ENCODE data around the gene ZNF436.

ZNF436 gene

DNA sequence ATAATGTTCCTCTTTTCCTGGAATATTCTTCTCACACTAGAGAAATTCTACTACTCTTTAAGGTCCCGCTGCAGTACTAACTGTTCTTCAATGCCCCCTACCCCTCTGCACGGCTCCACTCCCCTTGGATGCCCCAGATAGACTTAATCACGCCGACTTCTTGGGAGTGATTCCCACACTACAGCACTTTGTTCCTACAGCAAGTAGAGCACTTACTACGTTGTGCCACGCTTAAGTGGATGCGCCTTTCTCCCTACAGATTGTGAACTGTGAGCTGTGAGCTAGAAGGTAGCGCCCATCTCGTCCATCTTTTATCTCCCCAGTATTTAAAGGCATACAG lies 2.2 kb downstream of the ZNF436 start:
- DNase-seq: no peak

DNA sequence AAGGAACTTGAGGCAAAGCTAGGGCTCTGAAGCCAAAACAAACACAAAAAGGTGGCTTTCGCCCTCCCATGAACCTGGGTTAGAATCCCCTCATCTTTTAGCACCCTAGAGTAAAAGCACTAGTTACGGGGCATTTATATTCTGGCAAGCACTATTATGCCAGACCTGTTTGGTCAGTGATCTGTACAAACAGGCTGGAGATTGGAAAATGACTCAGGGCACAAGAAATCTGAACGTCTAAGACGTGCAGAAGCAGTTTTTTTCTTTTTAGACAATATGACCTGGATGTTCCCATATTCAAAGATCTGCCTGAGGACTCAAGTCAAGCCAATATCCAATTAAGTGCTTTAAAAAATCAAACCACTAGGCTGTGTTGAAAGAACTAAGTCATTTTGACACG lies 3.0 kb downstream of the ZNF436 start:
- DNase-seq: no peak

DNA sequence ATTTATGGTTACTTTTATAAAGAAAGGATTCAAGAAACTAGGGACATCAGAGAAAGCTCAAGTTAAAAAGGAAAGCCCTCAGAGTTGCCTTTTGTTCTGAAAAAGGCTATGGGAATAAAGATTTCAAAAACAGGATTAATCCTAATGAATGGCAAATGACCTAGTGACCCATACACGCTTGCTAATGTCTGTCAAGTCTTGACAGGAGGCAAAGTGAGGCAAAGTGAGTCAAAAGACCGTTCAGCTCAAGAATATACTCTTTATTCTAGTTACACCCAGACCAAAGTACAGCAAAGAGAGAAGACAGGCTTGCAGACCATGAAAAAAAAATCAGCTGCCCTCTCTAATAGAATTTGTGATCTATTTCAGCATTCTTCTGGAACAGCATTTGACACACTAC lies 3.5 kb downstream of the ZNF436 start:
- no peak for DNase-seq

DNA sequence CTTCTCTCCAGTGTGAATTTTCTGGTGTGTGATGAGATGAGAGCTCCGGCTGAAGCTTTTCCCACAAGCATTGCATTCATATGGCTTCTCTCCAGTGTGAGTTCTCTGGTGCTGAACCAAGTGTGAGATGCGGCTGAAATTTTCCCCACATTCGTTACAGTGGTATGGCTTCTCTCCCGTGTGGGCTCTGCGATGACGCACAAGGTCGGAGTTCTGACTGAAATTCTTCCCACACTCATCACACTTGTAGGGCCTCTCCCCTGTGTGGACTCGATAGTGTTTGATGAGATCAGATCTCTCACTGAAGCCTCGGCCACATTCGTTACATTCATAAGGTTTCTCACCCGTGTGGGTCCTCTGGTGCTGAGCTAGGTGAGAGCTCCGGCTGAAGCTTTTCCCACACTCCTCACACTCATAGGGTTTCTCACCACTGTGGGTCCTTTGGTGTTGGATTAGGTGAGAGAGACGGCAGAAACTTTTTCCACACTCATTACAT lies 7.4 kb downstream of the ZNF436 start:
- no peak for DNase-seq

DNA sequence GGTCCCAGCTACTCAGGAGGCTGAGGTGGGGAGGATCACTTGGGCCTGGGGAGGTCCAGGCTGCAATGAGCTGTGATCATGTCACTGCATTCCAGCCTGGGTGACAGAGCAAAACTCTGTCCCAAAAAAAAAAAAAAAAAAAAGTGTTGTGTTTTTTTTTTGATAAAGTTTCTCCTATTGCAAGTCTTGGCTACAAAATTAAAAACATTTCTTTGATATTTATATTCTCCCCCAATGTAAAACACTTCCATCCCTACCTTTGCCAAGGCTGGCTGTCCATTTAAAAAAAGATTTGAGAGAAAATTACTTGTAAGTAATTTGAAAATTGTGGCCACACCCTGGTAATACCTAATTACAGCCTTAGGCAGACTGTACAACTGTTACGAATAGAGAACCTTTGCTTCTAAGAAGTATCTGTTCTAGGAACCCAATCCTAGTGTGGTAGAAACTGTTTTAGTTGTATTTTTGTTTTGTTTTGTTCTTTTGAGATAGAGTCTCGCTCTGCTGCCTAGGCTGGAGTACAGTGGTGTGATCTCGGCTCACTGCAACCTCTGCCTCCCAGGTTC lies 11.2 kb downstream of the ZNF436 start:
- DNase-seq: no peak

DNA sequence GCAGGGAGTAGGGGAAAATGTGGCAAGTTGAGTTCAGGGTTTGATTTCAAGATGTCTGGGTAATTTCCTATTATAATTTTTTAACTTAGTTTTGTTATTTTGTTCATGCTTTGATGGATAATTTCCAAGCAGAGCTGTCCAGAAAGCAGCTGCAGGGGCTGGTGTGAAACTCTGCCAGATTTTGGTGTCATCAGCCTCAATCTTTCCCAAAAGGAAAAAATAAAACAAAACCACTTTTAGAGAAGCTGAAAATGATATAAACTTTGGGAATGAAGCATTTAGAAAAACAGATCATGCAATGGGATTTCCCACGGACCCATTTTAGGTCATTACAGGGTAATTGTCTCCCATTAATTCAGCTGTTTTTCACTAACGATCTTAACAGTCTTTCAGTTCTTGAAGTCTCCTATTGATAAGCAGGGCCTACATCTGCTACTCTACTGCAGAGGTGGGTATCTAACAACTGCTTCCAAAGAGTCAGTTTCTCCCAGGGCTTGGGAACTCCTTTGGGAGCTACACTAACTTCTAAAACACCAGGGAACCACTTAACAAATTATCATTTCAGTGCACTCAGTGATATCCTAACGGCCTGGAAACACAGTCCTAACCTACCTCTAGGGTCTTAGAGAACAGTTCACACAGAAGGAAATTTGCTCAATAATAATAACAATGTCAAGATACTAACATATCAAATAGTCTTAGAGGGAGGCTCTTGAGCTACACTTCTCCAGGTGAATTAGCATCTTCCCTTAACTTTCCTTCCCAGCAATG lies 12.3 kb downstream of the ZNF436 start:
- no peak for DNase-seq

DNA sequence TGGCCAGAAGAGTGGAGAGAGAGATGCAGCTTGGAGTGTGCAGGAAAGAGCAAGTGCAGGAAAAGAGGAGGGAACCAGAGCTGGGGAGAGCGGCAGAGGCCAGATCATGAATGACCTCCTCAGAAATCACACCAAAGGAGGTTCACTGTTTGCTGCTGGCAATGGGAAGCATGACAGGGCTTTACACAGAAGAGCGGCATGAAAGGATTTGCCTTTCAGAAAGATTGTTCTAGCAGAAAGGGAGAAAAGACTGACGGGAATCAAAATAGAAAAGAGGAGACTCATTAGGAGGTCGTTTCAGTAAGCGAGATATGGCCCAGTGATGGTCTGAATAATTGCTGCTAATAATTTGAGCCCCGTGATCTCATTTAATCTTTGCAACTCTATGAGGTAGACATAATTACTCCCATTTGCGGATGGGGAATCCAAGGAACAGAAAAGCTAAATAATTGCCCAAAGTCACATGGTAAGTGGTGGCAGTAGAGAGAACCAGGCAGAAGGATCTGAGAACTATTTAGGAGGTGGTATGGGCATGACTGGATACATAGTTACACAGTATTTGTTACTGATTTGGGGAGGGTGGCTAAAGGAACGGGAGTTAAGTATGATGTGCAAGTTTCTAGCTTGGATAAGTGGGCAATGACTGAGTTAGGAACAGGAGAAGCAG lies 13.0 kb downstream of the ZNF436 start:
- peak in 16 of 51 donors; percentile 6 to 66 (median 24) for DNase-seq

DNA sequence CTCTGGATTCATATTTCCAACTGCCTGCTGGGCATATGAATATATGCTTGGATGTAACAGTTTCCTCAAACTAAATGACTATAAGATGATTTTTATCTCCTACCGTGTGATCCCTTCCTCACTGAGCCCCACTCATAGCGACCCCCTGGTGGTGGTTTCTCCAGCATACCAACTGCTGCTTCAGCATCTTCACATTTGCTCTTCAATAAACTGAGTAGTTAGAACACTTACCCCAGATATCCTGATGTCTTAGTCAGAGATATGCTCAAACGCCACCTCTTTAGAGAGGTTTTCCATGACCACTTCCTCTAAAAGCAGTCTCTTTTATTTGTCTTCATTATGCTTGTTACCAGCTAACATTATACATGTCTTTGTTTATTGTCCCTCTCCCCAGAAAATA lies 15.4 kb downstream of the ZNF436 start:
- DNase-seq: no peak

DNA sequence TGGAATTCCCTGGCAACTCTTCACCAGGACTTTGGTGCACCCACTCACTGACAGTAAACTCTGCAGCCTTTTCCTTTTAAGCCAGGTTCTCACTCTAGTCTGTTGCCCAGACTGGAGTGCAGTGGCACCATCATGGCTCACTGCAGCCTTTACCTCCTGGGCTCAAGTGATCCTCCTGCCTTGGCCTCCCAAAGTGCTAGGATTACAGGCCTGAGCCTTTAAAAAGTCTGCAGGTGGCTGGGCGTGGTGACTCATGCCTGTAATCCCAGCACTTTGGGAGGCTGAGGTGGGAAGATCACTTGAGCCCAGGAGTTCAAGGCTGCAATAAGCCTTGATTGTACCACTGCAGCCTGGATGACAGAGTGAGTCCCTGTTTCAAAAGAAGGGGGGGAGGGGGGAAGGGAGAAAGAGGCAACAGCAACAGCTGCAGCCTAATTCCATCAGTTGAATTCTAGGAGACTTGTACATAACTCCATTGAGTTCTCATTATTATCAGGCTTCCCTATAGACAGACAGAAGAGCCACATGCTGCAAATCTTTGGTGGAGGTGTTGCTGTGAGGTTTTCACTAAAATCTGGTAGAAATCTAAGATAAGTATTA lies 17.4 kb downstream of the ZNF436 start:
- no peak for DNase-seq

DNA sequence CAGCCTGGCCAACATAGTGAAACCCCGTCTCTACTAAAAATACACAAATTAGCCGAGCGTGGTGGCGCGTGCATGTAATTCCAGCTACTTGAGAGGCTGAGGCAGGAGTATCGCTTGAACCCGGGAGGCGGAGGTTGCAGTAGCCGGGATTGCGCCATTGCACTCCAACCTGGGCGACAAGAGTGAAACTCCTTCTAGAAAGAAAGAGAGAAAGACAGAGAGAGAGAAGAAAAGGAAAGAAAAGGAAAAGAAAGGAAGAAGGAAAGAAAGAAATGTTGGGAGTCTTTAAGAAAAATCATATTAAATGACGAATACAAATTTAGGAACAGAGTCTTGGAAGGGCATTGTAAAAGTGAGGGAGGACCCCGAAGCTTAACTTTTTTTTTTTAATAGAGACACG lies 23.7 kb downstream of the ZNF436 start:
- DNase-seq: no peak

DNA sequence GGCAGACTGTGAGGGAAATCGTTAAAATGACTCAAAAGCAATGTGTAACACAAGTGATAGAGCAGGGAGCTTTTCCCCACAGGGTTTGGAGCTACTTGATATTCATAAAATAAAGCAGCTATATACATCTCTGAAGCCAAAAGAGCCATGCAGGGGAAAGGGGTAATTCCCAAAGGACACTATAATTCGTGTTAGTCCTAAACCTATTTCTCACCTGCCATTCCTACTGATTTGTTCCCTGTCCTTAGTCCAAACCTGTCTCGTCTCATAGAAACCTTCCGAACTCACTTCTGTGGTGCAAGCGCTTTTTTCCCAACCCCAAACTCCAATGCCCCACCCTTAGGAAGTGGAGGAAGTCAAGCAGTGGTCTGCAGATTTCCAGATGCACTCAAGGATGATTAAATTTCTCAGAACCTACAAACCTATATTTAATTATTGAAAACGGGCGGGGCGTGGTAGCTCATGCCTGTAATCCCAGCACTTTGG lies 24.6 kb downstream of the ZNF436 start:
- peak in 1 of 51 donors; percentile 79 for DNase-seq

DNA sequence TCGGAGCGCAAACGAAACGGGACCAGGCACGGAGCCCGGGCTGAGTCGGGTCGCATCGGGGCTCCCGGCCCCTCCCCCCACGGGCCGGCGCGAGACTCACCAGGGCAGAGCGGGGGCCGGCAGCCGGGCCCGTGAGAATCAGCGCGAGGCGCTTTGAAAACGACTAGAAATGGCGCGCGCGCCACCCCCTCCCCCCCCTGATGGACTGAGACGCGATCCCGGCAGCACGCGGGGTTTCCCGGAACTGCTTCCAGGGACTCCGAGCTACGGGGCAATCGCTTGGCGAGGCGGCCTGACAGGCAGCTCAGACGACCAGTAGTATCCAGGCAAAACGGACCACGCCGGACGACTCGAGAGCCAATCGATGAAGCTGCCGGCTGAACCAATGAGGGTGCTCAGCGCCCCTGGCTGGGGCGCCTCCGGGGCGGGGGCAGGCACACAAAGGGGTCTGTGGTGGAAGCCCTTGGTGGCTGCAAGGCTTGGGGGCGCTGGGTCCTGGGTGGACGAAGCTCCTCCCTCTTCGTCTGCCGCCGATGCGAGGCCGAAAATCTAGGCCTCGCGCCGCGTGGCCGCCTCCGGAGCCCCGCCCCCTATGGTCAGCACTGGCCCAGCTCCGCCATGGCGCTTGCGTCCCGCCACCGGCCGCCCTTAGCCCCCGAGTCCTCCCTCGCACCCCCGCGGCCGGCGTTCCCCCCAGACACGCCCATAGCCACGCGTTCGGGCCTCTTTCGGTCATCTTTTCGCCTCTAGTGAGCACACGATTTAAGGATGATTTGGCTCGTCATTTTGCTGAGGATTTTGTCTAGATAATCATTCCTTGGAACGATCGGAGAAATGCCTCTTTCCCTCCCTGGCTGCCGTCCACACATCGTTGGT lies 25.3 kb downstream of the ZNF436 start, which contains the start of gene HNRNPR:
Gene HNRNPR, minus strand, starts transcription at position 174 of the 876 bp plus-strand sequence. CDS start 3,276 bp downstream, outside the sequence.
- peak; percentile 89 to 100 (median 99) for DNase-seq

DNA sequence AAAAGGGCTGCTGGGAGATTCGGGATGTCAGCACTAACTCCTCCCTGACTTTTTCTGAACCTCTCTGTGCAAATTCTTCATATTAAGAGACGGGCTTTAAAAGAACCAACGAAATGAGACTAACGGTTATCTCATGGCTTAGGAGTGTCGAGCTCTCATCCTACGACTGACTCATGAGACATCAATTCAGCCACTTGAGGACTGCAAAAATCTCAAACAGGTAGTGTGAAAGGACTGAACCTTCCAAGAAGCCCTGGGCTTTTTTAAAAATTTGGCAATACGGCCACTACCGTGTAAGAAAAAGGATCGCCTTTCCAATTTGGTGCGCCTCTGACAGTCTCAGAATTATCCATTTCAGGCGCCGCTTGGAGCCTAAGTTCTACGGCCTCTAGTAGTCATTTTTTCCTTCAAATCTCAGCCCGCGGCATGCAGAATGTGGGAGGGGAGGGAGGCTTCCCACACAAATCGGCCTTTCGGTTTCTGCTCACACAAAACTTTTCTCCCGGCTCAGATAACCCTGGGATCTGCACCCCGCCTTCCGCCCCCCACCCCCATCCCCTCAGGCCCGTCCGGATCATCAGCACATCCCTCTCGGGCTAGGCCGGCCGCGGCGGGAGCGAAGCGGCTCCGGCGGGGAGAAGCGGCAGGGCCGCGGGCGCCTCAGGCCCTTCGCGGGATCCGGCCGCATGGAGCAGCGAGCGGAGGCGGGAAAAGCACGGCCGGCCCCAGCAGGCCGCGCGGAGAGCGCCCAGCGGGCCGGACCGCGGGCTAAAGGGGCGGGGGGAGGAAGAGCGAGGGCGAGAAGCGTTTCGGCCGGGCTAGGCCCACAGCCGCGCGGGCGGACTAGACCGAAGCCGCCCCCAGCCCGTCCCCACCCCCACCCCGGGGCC lies 26.2 kb downstream of the ZNF436 start:
- DNase-seq: peak in 17 of 51 donors; percentile 10 to 65 (median 43)

DNA sequence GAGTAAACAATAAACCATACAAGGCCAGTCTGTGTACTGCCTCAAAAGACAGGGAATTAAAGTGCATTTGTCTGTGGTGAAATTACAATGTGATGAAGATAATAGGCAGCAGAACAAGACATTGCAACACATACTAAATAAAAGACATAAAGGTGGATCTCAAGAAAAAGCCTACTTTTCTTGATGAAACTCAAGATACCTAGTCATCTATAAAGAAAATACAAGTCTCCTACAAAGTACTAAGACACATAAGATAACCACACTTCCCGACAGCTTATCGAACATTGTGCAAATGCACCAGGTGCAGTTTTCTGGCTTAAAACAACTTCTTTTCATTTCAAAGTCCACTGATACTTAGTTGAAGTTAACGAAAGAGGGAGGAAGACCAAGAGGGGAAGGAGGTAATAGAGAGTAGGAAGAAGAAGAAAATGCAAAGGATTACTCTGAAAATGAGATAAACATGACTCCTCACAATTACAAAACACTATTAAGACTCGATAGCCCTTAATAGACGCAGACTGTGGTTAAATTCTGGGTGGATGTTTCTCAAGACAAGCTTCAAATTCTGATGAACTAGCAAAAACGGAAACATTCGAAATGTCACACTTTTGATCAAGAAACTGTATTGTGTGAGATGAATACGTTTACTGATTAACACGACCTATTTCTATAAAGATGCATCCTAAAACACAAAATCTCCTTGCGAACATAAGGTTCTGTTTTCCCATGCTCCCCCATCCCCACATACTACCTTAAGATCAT lies 27.5 kb downstream of the ZNF436 start:
- no peak for DNase-seq

DNA sequence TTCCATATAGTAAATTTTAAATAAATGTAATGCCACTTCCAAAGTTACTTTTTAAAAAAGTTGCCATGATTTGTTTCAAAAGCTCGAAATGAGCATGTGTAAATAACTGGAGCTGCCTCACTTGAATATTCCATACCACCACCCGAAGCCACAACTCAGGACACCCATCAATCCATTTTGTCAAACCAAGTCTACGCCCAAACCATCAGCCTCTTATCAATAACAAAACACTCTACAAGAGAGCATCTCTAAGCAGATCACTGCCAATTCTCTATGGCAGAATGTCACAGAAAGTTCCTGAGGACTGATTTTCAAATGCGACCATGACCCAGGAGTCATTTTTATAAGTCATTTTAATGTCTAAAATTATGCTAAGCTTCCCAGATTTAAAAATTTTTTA lies 30.0 kb downstream of the ZNF436 start:
- DNase-seq: no peak

DNA sequence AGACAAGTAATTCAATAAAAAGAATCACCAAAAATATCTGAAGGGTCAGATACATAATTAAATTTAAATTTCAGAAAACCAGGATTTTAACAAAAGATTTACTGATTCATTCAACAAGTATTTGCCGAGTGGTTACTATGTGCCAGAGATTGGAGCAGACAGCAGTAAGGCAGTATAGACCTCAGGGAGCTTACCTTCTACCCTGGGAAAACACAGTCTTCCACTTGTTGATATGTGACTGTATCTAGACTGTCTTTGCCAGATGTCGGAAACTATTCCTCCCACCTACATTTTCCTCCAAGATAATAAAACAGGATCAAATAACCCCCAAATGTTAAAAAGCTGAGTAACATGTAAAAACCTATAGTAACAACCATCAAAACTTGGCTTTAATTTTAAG lies 31.8 kb downstream of the ZNF436 start:
- DNase-seq: no peak

DNA sequence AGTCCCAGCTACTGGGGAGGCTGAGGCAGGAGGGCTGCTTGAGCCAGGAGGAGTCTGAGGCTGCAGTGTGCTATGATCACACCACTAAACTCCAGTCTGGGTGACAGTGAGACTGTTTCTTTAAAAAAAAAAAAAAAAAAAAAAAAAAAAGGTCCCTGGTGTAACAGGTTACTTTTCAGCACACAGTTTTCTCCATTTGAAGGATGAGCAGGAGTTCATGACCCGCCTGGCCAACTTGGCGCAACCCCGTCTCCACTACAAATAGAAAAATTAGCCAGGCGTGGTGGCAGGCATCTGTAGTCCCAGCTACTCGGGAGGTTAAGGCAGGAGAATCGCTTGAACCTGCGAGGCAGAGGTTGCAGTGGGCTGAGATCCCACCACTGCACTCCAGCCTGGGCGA lies 37.9 kb downstream of the ZNF436 start:
- DNase-seq: no peak

DNA sequence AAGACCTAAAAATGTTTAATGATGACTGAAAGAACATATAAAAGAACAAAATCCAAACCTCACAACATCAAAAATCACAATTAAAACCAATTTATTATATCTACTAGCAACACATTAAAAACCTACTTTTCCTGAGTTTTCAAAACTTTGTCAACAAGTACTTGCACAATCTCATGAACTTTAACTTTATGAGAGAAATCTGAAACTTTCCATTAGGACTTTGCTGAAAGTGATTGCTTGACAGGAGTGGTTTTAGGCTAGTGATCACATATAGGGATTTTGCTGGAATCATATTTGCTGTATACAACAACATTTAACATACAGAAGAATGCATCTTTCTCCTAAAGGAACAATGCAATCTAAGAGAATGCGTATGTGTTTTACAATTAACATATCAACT lies 38.8 kb downstream of the ZNF436 start:
- no peak for DNase-seq

DNA sequence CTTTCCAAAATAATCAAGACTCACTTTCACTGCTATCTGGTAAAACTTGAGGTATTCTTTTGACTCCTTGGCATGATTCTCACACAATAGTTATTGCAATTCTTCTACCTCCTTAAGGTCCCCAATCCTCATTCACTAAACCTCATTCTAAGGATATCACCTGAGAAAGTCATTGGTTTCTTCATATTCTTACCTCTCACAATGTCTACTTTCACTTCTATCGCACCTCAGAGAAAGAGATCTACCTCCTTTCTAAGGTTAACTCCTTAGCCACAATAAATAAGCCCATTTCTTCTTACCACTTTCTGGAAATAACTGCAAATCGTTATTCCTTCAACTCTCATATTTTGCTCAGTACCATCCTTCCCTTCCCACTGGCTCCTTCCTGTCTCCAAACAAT lies 44.2 kb downstream of the ZNF436 start:
- DNase-seq: no peak

Data from hypothalamus (tissue), 51 donors.